Measurements from ENCODE around the gene RASA2. TPM values are rescaled to one million over a fixed set of nuclear protein-coding genes. Genes with fewer than 3 reads are reported as not detected.

The RASA2 gene
- total RNA-seq, 6 experiments from 2014 or later: 12.6 to 17.7 (median 14.5) TPM

DNA sequence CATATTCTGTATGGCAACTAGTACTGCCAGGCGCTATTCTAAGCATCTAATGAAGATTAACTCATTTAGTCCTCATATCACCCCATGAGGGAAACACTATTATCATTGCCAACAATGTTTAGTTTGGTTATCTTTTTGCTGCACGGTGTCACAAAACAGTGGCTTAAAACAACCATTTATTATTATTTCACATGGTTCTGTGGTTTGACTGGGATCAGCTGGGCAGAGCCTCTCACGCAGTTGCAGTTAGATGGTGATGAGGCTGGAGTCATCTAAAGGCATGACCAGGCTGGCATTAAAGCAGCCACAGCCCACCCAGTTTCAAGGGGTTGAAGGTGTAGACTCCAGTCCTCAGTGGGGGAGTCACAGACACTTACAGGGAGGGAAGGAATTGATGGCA lies 32.8 kb upstream of the RASA2 start:
- peaks cover 4% of the 10 kb centered on the region for H3K27me3 Mint-ChIP-seq (ENCODE audit: insufficient read depth)
- DNase-seq: no peak

DNA sequence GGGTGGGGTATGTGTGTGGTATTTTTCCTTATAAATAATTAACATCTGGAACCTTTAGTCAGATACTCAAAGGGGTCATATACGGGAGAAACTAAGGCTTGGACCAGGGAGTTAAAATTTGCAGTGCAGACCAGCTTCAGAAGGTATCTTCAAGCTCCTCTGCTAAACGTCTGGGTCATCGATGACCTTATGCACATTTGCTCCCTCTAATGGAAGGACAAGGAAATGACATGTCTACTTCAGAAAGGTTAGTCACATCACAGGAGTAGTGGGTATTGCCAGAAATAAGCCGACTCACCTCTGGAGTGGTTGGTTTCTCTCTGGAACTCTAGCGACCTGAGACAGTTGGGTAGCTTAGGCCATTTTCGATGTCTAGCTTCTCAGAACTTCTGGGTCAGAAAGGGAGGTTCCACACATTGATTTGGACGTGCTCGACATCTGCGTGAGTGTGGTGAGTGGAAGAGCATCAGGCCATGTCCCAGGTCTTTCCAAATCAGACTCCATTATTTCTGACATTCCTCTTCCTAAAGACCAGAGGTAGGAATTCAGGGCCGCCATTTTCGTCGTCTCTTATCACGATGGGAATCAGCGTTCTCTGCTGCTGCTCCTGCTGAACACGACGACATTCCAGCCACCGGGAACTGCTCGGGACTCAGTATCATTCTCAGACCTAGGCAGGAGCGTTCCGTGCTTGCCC lies 31.8 kb upstream of the RASA2 start:
- Mint-ChIP-seq H3K27ac (peak overlapping the region; percentile 97), H3K36me3 (ENCODE audit: low read depth) (peaks cover 4% of the 10 kb centered on the region; the same call in 1 of the 2 replicates), H3K4me3 (peak overlapping the region; percentile 71), H3K4me1 (ENCODE audit: low read depth) (peaks cover 60% of the 10 kb centered on the region), H3K27me3 (ENCODE audit: insufficient read depth) (peaks cover 4% of the 10 kb centered on the region), H3K9me3 (no peaks in the 10 kb centered on the region)
- DNase-seq: peak; percentile 88
- TF ChIP-seq CTCF (IDR thresholded peaks at IDR 0.05): peak; percentile 81

More for the DNA sequence above, 32.8 kb upstream of the RASA2 start:
- Mint-ChIP-seq H3K4me3 (peak overlapping the region; percentile 71), H3K4me1 (ENCODE audit: low read depth) (peaks cover 65% of the 10 kb centered on the region), H3K27ac (peak overlapping the region; percentile 97), H3K9me3 (no peaks in the 10 kb centered on the region), H3K36me3 (ENCODE audit: low read depth) (peaks cover 4% of the 10 kb centered on the region; the same call in 1 of the 2 replicates)
- TF ChIP-seq CTCF (IDR thresholded peaks at IDR 0.05): no peak

DNA sequence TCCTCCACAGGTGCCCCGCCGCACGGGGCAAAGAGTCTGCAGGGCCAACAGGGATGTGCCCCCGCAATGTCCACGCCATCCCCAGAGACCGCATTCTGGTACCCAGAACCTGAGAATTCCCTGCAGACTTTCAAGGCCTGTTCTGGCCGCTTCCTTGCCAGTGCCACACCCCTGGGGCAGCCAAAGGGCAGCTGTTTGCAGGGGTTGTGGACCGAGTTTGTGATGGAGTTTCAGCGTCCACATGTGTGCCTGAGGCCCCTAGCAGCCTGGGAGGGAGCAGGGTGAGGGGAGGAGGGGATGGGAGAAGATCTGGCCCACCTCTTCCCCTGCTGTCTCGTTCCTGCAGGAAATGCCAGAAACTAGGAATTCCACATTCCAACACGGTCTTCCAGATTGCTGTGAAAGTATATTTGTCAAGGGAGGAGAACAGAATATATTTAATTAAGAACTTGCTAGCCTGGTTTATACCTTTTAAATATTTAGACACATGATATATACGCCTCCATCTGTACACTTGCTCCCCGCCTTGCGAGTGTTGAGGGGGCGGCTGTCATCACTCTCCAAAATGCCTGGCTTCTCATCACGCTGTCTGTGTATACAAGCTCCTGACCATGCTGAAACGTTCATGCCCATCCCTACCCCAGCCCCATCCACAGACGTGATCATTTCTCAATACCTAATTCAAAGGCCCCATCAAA lies 31.1 kb upstream of the RASA2 start:
- Mint-ChIP-seq H3K4me3 (peak overlapping the region; percentile 87), H3K27ac (peak overlapping the region; percentile 97), H3K27me3 (ENCODE audit: insufficient read depth) (peaks cover 4% of the 10 kb centered on the region), H3K9me3 (no peaks in the 10 kb centered on the region), H3K36me3 (ENCODE audit: low read depth) (peaks cover 4% of the 10 kb centered on the region; the same call in 1 of the 2 replicates), H3K4me1 (ENCODE audit: low read depth) (peaks cover 66% of the 10 kb centered on the region)
- TF ChIP-seq CTCF (IDR thresholded peaks at IDR 0.05): no peak
- DNase-seq: no peak

- DNase-seq: peak; percentile 95
Observed at GRCh38 chr3:141456301-141456625, 30.6 kb upstream of the RASA2 start.

More at GRCh38 chr3:141456301-141456625, 30.6 kb upstream of the RASA2 start:
- H3K27ac Mint-ChIP-seq: peak overlapping the region; percentile 97
- no peak for TF ChIP-seq CTCF (IDR thresholded peaks at IDR 0.05)
- H3K27me3 Mint-ChIP-seq (ENCODE audit: insufficient read depth): peaks cover 4% of the 10 kb centered on the region
- H3K9me3 Mint-ChIP-seq: no peaks in the 10 kb centered on the region
- peaks cover 66% of the 10 kb centered on the region for H3K4me1 Mint-ChIP-seq (ENCODE audit: low read depth)
- H3K36me3 Mint-ChIP-seq (ENCODE audit: low read depth): peaks cover 4% of the 10 kb centered on the region; the same call in 1 of the 2 replicates
- H3K4me3 Mint-ChIP-seq: peak overlapping the region; percentile 87

All from HFFc6 (cell line).